ENCODE results near the gene FAM20C. TPM values are rescaled to one million over a fixed set of nuclear protein-coding genes. Genes with fewer than 3 reads are reported as not detected.

The FAM20C gene
- total RNA-seq, 2 donors from 2014 or later = 32.5 to 106 TPM

DNA sequence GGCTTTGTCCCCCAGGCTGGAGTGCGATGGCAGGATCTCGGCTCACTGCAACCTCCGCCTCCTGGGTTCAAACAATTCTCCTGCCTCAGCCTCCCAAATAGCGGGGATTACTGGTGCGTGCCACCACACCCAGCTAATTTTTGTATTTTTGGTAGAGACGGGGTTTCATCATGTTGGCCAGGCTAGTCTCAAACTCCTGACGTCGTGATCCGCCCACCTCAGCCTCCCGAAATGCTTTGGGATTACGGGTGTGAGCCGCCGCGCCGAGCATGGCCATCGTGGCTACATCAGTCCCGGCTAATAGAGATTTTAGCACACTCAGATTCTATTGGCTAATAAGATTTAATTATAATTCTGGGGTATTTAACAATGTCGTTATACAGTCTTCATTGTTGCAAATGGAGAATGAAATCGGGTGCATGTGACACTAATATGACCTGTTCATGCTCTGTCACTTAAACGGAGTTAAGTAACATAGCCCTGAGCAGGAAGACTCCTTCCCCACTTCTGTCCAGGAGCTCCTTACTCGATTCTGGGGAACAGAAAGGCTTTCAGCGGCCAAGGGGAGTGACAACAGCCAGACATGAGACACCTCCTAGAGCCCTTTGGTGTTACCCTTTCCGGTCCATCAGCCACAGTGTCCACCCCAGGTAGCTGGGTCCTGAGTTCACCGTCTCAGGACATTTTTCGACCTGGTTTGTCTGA lies 40.9 kb upstream of the FAM20C start:
- Histone ChIP-seq H3K27me3 (replicated peaks; ENCODE audit: insufficient read depth) (no peaks in the 10 kb centered on the region), H3K4me1 (ENCODE audit: control insufficient read depth in 1 of 2, low read depth in 2 of 2) (peaks cover 6 to 16% of the 10 kb centered on the region in 2 donors), H3K4me3 (no peak overlapping the region), H3K9me3 (no peaks in the 10 kb centered on the region), H3K27ac (no peak overlapping the region), H3K36me3 (no peaks in the 10 kb centered on the region)
- TF ChIP-seq, protein P1, sequence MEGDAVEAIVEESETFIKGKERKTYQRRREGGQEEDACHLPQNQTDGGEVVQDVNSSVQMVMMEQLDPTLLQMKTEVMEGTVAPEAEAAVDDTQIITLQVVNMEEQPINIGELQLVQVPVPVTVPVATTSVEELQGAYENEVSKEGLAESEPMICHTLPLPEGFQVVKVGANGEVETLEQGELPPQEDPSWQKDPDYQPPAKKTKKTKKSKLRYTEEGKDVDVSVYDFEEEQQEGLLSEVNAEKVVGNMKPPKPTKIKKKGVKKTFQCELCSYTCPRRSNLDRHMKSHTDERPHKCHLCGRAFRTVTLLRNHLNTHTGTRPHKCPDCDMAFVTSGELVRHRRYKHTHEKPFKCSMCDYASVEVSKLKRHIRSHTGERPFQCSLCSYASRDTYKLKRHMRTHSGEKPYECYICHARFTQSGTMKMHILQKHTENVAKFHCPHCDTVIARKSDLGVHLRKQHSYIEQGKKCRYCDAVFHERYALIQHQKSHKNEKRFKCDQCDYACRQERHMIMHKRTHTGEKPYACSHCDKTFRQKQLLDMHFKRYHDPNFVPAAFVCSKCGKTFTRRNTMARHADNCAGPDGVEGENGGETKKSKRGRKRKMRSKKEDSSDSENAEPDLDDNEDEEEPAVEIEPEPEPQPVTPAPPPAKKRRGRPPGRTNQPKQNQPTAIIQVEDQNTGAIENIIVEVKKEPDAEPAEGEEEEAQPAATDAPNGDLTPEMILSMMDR (IDR thresholded peaks at IDR 0.05) = no peak
- no peak for DNase-seq (ENCODE audit: low spot score)
- no peak for ATAC-seq (ENCODE audit: insufficient number of reproducible peaks, low FRiP score, low read depth)

DNA sequence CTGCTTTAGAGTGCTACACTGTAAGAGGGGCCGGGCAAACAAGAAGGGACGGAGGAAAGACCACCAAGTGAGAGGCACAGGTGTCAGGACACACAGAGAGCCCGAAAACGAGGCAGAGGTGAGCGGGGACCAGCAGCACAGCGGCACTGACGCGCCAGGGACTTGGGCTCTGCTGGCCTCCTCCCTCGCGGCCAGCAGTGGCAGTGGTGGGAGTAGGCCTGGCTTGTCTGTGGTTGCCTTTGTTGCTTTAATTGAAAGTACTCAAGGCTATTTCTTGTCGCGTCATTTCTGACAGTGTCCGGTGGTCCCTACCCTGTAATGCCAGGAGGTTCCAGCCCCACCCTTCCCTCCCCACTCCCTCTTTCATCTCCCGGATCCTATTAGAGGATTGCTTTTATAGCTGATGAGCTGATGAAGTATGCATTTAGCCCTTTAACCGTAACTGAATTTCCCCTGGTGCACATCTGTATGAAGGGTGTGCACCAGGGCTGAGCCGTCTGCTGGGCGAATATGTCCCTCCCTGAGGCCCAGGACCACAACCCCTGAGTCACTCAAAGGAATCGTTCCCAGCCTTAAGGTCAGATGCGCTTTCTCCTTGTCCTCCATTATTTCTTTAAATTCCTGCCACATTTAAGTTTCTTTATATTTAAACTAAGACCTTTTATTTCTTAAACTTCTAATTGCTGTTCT lies 39.5 kb upstream of the FAM20C start:
- Histone ChIP-seq H3K9me3 (no peaks in the 10 kb centered on the region), H3K27ac (no peak overlapping the region), H3K4me3 (no peak overlapping the region), H3K36me3 (no peaks in the 10 kb centered on the region), H3K27me3 (replicated peaks; ENCODE audit: insufficient read depth) (no peaks in the 10 kb centered on the region), H3K4me1 (ENCODE audit: control insufficient read depth in 1 of 2, low read depth in 2 of 2) (peaks cover 6 to 16% of the 10 kb centered on the region in 2 donors)
- ATAC-seq (ENCODE audit: insufficient number of reproducible peaks, low FRiP score, low read depth) = no peak
- DNase-seq (ENCODE audit: low spot score) = no peak
- TF ChIP-seq, protein P1 (IDR thresholded peaks at IDR 0.05) = no peak

DNA sequence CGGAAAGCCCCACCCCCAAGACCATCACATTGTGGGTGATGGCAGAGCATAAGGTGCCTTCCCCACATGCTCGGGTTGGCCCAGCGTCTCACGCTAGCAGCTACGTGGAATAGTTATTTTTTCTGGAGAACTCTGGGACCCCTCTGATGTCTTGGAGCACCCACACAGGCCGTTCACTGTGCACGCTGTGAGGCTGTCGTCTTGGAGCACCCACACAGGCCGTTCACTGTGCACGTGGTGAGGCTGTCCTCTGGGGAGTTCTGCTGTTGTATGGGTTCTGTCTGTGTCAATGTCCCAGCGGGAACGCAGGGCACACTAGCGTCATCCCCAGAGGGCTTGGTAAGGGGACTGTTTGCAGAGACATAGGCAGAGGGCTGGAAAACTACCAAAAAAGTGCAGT lies 38.8 kb upstream of the FAM20C start:
- no peak for ATAC-seq (ENCODE audit: insufficient number of reproducible peaks, low FRiP score, low read depth)
- no peak for DNase-seq (ENCODE audit: low spot score)
- Histone ChIP-seq H3K4me1 (ENCODE audit: control insufficient read depth in 1 of 2, low read depth in 2 of 2) (peaks cover 4 to 13% of the 10 kb centered on the region in 2 donors), H3K9me3 (no peaks in the 10 kb centered on the region), H3K27ac (no peak overlapping the region), H3K27me3 (replicated peaks; ENCODE audit: insufficient read depth) (no peaks in the 10 kb centered on the region), H3K36me3 (no peaks in the 10 kb centered on the region), H3K4me3 (no peak overlapping the region)
- TF ChIP-seq, protein P1 (IDR thresholded peaks at IDR 0.05) = no peak

DNA sequence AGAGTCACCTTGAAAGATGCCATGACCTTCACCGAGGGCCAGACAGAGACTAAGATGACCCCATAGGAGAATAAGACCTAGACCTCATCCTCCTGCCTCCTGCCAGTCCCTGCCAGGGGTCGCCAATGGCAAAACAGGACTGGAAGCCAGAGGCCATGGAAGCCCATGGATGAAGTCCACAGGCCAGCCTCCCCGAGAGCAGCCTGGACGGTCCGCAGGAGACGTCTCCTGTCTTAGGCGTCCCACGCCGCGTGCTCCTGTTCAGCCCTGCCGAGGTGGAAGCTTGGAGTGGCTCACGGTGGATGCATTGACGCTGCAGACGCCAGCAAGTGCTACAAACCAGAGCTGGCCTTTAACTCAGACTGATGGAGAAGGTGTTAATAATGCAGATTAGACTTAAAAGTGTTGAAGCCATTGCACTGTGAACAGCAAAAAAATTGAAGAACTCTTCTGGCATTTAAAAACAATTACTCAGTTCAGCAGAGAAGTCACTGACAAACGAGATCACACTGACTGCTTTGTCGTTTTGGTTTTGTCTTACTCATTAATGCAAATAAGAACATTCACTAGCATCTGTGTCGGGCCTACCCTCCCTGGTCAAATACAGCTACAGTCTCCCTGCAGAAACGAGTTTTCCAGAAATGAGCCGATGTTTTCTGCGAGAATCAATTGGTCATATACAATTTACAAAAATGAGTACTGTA lies 38.1 kb upstream of the FAM20C start:
- DNase-seq (ENCODE audit: low spot score) (no peak), ATAC-seq (ENCODE audit: insufficient number of reproducible peaks, low FRiP score, low read depth) (no peak)
- Histone ChIP-seq H3K4me1 (ENCODE audit: control insufficient read depth in 1 of 2, low read depth in 2 of 2) (peaks cover 4 to 10% of the 10 kb centered on the region in 2 donors), H3K27ac (no peak overlapping the region), H3K4me3 (no peak overlapping the region), H3K27me3 (replicated peaks; ENCODE audit: insufficient read depth) (no peaks in the 10 kb centered on the region), H3K36me3 (no peaks in the 10 kb centered on the region), H3K9me3 (no peaks in the 10 kb centered on the region)
- TF ChIP-seq, protein P1 (IDR thresholded peaks at IDR 0.05) = no peak

DNA sequence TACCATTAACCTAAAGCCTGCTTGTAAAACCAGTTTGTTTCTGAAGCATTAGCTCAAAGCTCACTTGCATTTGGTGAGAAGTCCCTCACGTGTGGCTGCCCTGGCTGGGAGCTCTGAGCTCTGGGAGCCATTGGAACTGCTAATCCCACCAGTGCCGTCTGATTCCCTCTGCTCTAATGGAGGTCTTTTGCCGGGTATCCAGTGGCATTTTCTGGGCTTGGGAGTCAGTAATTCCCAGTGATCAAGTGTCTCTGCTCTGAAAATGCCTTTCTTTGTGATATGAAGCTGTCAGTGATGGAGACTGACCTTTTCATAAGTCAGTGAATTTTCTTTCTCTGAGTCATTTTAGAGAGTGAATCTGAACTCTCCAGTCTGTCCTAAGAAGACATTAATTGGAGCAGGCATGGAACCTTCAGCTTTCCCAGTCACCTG lies 36.9 kb upstream of the FAM20C start:
- ATAC-seq (ENCODE audit: insufficient number of reproducible peaks, low FRiP score, low read depth) = no peak
- no peak overlapping the region for H3K27ac ChIP-seq
- peaks cover 0 to under 1% of the 10 kb centered on the region in 2 donors for H3K4me1 ChIP-seq (ENCODE audit: control insufficient read depth in 1 of 2, low read depth in 2 of 2)
- TF ChIP-seq, protein P1 (IDR thresholded peaks at IDR 0.05) = no peak
- H3K4me3 ChIP-seq = no peak overlapping the region
- no peaks in the 10 kb centered on the region for H3K36me3 ChIP-seq
- no peaks in the 10 kb centered on the region for H3K27me3 ChIP-seq (replicated peaks; ENCODE audit: insufficient read depth)
- H3K9me3 ChIP-seq = no peaks in the 10 kb centered on the region
- DNase-seq (ENCODE audit: low spot score) = no peak
